GM12801 (cell line): ENCODE measurements around the gene OR52B2.

Experiments used
- CTCF ChIP-seq: IDR thresholded peaks from one replicate; pipeline ENCODE4 v1.5.1; 2011; ENCODE audit warnings: control low read depth; ENCODE audit not compliant: insufficient read length; ENCODE audit errors: extremely low read depth

The OR52B2 gene

GRCh38 chr11:6152126-6152525 is 18.0 kb downstream of the OR52B2 start:
- no peak for TF ChIP-seq CTCF

GRCh38 chr11:6151117-6151516 is 19.0 kb downstream of the OR52B2 start:
- no peak for TF ChIP-seq CTCF

DNA sequence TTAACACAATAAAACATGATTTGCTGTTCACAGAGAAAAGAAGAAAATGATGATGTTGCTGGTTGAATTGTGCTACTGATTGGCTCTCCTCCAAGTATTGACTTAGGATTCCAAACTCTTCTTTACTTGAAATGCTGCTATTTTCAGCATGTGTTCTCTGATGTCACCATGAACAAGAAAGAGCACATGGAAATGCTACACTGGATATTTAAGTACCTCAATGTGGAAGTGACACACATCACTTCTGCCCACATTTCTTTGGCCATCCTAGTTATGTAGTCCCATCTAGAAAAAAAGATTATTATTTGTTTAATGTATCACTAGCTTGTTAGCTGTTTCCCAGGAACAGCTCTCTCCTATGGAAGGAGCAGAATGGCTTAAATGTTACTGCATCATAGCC is 27.2 kb downstream of the OR52B2 start:
- TF ChIP-seq CTCF, result no peak

GRCh38 chr11:6132431-6132830 is 37.7 kb downstream of the OR52B2 start:
- no peak for TF ChIP-seq CTCF

DNA sequence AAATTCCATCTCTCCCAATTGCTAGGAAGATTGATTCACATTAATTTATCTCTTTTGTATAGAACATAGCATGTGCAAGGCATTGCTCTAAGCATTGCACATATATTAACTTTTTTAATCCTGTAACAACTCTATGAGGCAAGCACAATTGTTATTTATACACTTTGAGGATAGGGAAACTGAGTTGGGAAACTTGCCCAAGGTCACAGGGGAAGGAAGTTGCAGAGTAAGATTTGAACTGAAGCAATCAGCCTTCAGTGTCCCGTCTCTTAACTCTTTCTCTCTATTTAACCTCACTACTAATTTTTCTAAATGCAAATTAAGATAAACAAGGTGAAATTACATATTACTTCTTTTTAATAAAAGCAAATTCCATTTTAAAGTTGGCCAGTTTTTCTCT is 40.5 kb downstream of the OR52B2 start:
- no peak for TF ChIP-seq CTCF

DNA sequence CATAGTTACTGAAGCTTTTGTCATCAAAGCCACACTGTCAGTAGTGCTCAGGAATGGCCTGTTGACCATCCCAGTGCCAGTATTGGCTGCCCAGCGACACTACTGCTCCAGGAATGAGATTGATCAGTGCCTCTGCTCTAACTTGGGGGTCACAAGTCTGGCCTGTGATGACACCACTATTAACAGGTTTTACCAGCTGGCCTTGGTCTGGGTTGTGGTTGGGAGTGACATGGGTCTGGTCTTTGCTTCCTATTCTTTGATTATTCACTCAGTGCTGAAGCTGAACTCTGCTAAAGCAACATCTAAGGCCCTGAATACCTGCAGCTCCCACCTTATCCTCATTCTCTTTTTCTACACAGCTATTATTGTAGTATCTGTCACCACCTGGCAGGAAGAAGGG is 41.1 kb downstream of the OR52B2 start:
- no peak for TF ChIP-seq CTCF

DNA sequence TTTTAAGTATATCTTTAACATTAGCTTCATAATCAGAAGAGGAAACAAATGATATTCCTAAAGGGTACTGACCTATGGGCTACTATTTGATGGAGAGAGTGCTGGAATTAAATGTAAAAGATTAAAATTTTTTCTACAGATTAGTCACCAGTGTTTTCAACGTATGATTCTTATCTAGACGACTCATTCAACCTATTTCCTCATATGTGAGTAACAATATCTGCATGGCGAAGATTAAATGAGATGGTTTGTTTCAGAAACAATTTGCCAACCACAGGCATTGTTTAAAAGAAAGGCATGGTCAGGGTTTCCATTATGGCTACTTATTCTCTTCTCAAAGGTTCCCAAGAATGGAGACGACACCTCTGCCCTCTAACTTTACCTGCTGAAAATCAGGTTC is 42.2 kb downstream of the OR52B2 start:
- TF ChIP-seq CTCF, result no peak

GRCh38 chr11:6124245-6124644 is 45.9 kb downstream of the OR52B2 start:
- no peak for TF ChIP-seq CTCF
